Mucosa of stomach (tissue), 1 donor: ENCODE measurements around the gene TSHR.

Experiments used
- H3K27me3 ChIP-seq: one replicate; pipeline ENCODE4 v1.7.0; 2013; ENCODE audit warnings: mild to moderate bottlenecking, low read length; ENCODE audit not compliant: control insufficient read depth, insufficient read depth
- H3K36me3 ChIP-seq: one replicate; pipeline ENCODE4 v1.7.0; 2013; ENCODE audit warnings: low read length; ENCODE audit not compliant: control insufficient read depth, insufficient read depth
- H3K4me1 ChIP-seq: one replicate; pipeline ENCODE4 v1.7.0; 2013; ENCODE audit warnings: mild to moderate bottlenecking, low read length; ENCODE audit not compliant: control insufficient read depth, insufficient read depth
- H3K4me3 ChIP-seq: one replicate; pipeline ENCODE4 v1.7.0; 2013; ENCODE audit warnings: low read length
- H3K9ac ChIP-seq: one replicate; pipeline ENCODE4 v1.7.0; 2013; ENCODE audit warnings: mild to moderate bottlenecking, low read length, moderate library complexity
- H3K9me3 ChIP-seq: one replicate; pipeline ENCODE4 v1.7.0; 2013; ENCODE audit warnings: mild to moderate bottlenecking, low read length, moderate library complexity; ENCODE audit not compliant: control insufficient read depth
- donor health status: Pancreatic carcinoma.

TSHR gene

GRCh38 chr14:81132468-81132867 is 177.0 kb downstream of the TSHR start:
- H3K4me1 ChIP-seq, result no peaks in the 10 kb centered on the region
- no peaks in the 10 kb centered on the region for H3K27me3 ChIP-seq
- no peak overlapping the region for H3K9ac ChIP-seq
- no peaks in the 10 kb centered on the region for H3K9me3 ChIP-seq
- H3K36me3 ChIP-seq, result no peaks in the 10 kb centered on the region
- no peak overlapping the region for H3K4me3 ChIP-seq

- no peak overlapping the region for H3K9ac ChIP-seq
- H3K27me3 ChIP-seq, result no peaks in the 10 kb centered on the region
- H3K4me1 ChIP-seq, result no peaks in the 10 kb centered on the region
- no peaks in the 10 kb centered on the region for H3K36me3 ChIP-seq
- H3K4me3 ChIP-seq, result no peak overlapping the region
- H3K9me3 ChIP-seq, result no peaks in the 10 kb centered on the region
Measured at GRCh38 chr14:81133400-81133799, 178.0 kb downstream of the TSHR start.

- Histone ChIP-seq H3K9ac (no peak overlapping the region), H3K4me3 (no peak overlapping the region), H3K4me1 (no peaks in the 10 kb centered on the region), H3K36me3 (no peaks in the 10 kb centered on the region), H3K27me3 (no peaks in the 10 kb centered on the region), H3K9me3 (no peaks in the 10 kb centered on the region)
Measured at GRCh38 chr14:81137316-81137715, 181.9 kb downstream of the TSHR start.

GRCh38 chr14:81138429-81138828 is 183.0 kb downstream of the TSHR start:
- Histone ChIP-seq H3K9ac (no peak overlapping the region), H3K9me3 (no peaks in the 10 kb centered on the region), H3K4me1 (no peaks in the 10 kb centered on the region), H3K27me3 (no peaks in the 10 kb centered on the region), H3K4me3 (no peak overlapping the region), H3K36me3 (no peaks in the 10 kb centered on the region)

- Histone ChIP-seq H3K36me3 (no peaks in the 10 kb centered on the region), H3K9ac (no peak overlapping the region), H3K4me1 (peaks cover 13% of the 10 kb centered on the region), H3K27me3 (no peaks in the 10 kb centered on the region), H3K9me3 (no peaks in the 10 kb centered on the region), H3K4me3 (no peak overlapping the region)
Measured at GRCh38 chr14:81141426-81141825, 186.0 kb downstream of the TSHR start.

- H3K4me1 ChIP-seq, result peaks cover 13% of the 10 kb centered on the region
- H3K9me3 ChIP-seq, result no peaks in the 10 kb centered on the region
- H3K36me3 ChIP-seq, result no peaks in the 10 kb centered on the region
- H3K4me3 ChIP-seq, result no peak overlapping the region
- H3K9ac ChIP-seq, result no peak overlapping the region
- no peaks in the 10 kb centered on the region for H3K27me3 ChIP-seq
Measured at GRCh38 chr14:81143793-81144192, 188.4 kb downstream of the TSHR start.

- Histone ChIP-seq H3K9me3 (no peaks in the 10 kb centered on the region), H3K36me3 (no peaks in the 10 kb centered on the region), H3K27me3 (no peaks in the 10 kb centered on the region), H3K4me3 (no peak overlapping the region), H3K4me1 (peaks cover 13% of the 10 kb centered on the region), H3K9ac (no peak overlapping the region)
Measured at GRCh38 chr14:81144824-81145603, 189.6 kb downstream of the TSHR start.

GRCh38 chr14:81147140-81147897 is 191.9 kb downstream of the TSHR start:
- H3K9me3 ChIP-seq, result no peaks in the 10 kb centered on the region
- H3K9ac ChIP-seq, result no peak overlapping the region
- H3K4me3 ChIP-seq, result no peak overlapping the region
- H3K4me1 ChIP-seq, result peaks cover 13% of the 10 kb centered on the region
- no peaks in the 10 kb centered on the region for H3K27me3 ChIP-seq
- no peaks in the 10 kb centered on the region for H3K36me3 ChIP-seq

- Histone ChIP-seq H3K9me3 (no peaks in the 10 kb centered on the region), H3K36me3 (no peaks in the 10 kb centered on the region), H3K4me1 (peaks cover 13% of the 10 kb centered on the region), H3K9ac (no peak overlapping the region), H3K27me3 (no peaks in the 10 kb centered on the region), H3K4me3 (no peak overlapping the region)
Measured at GRCh38 chr14:81148635-81149034, 193.2 kb downstream of the TSHR start.

- Histone ChIP-seq H3K36me3 (no peaks in the 10 kb centered on the region), H3K9me3 (no peaks in the 10 kb centered on the region), H3K9ac (no peak overlapping the region), H3K4me1 (no peaks in the 10 kb centered on the region), H3K27me3 (no peaks in the 10 kb centered on the region), H3K4me3 (no peak overlapping the region)
Measured at GRCh38 chr14:81153187-81153586, 197.8 kb downstream of the TSHR start.

GRCh38 chr14:81157431-81157830 is 202.0 kb downstream of the TSHR start:
- H3K27me3 ChIP-seq, result no peaks in the 10 kb centered on the region
- no peaks in the 10 kb centered on the region for H3K36me3 ChIP-seq
- no peak overlapping the region for H3K4me3 ChIP-seq
- no peak overlapping the region for H3K9ac ChIP-seq
- no peaks in the 10 kb centered on the region for H3K4me1 ChIP-seq
- H3K9me3 ChIP-seq, result no peaks in the 10 kb centered on the region

- Histone ChIP-seq H3K36me3 (no peaks in the 10 kb centered on the region), H3K9ac (no peak overlapping the region), H3K9me3 (no peaks in the 10 kb centered on the region), H3K27me3 (no peaks in the 10 kb centered on the region), H3K4me1 (no peaks in the 10 kb centered on the region), H3K4me3 (no peak overlapping the region)
Measured at GRCh38 chr14:81161088-81161487, 205.7 kb downstream of the TSHR start.
